GM23338 (cell line): Measurements from ENCODE around the gene CALCR. TPM values are rescaled to one million over a fixed set of nuclear protein-coding genes. Genes with fewer than 3 reads are reported as not detected.

ENCODE experiments used
- ATAC-seq: fragments of 200-7000 bp; cut with Tn5 transposase; 3 replicates; pipeline ENCODE4 v1.9.1; 2020
- DNase-seq: peaks from one replicate; pipeline ENCODE4 v3.0.0-alpha.2; 2015; ENCODE audit warnings: low spot score
- H2AFZ ChIP-seq: fragments of 200-600 bp; sonication (generic); 2 replicates; pipeline ENCODE4 v1.8.0; 2016; ENCODE audit warnings: antibody characterized with exemption, mild to moderate bottlenecking, moderate library complexity
- H3F3A ChIP-seq: fragments of 200-600 bp; sonication (generic); replicated peaks from 2 replicates; pipeline ENCODE4 v1.8.0; 2017; ENCODE audit warnings: antibody characterized with exemption, mixed run types, low read depth
- H3K27ac ChIP-seq: fragments of 200-600 bp; sonication (generic); 2 replicates; pipeline ENCODE4 v1.6.1; 2016; ENCODE audit warnings: low read depth
- H3K27me3 ChIP-seq: fragments of 200-600 bp; sonication (generic); 2 replicates; pipeline ENCODE4 v1.8.0; 2016; ENCODE audit warnings: mild to moderate bottlenecking, mixed run types, moderate library complexity; ENCODE audit not compliant: insufficient read depth
- H3K36me3 ChIP-seq: fragments of 200-600 bp; sonication (generic); 2 replicates; pipeline ENCODE4 v1.8.0; 2016; ENCODE audit warnings: mild to moderate bottlenecking; ENCODE audit not compliant: insufficient read depth
- H3K4me1 ChIP-seq: fragments of 200-600 bp; sonication (generic); 2 replicates; pipeline ENCODE4 v1.8.0; 2016; ENCODE audit warnings: mild to moderate bottlenecking, moderate library complexity; ENCODE audit not compliant: insufficient read depth
- H3K4me2 ChIP-seq: fragments of 200-600 bp; sonication (generic); 2 replicates; pipeline ENCODE4 v1.7.1; 2017; ENCODE audit warnings: mixed run types
- H3K4me3 ChIP-seq: fragments of 200-600 bp; sonication (generic); 2 replicates; pipeline ENCODE4 v1.6.1; 2016; ENCODE audit warnings: mixed run types
- H3K79me2 ChIP-seq: fragments of 200-600 bp; sonication (generic); replicated peaks from 2 replicates; pipeline ENCODE4 v1.8.0; 2017; ENCODE audit warnings: mild to moderate bottlenecking; ENCODE audit not compliant: insufficient read depth
- H3K9me2 ChIP-seq: fragments of 200-600 bp; sonication (generic); 2 replicates; pipeline ENCODE4 v1.8.0; 2017; ENCODE audit not compliant: insufficient read depth
- H4K20me1 ChIP-seq: fragments of 200-600 bp; sonication (generic); replicated peaks from 2 replicates; pipeline ENCODE4 v1.8.0; 2017; ENCODE audit warnings: mild to moderate bottlenecking; ENCODE audit not compliant: insufficient read depth
- H3K27ac Mint-ChIP-seq: 2 replicates; pipeline ENCODE4 v1.8.0; 2020; ENCODE audit warnings: inconsistent platforms, mild to moderate bottlenecking, moderate library complexity, mixed read lengths
- H3K27me3 Mint-ChIP-seq: 3 replicates; pipeline ENCODE4 v1.8.0; 2022; ENCODE audit warnings: low read depth, mild to moderate bottlenecking, moderate library complexity, mixed read lengths, inconsistent platforms; ENCODE audit not compliant: insufficient read depth, poor library complexity
- H3K36me3 Mint-ChIP-seq: 3 replicates; pipeline ENCODE4 v1.8.0; 2021; ENCODE audit warnings: low read depth, mild to moderate bottlenecking, inconsistent platforms, moderate library complexity, mixed read lengths
- H3K4me1 Mint-ChIP-seq: 3 replicates; pipeline ENCODE4 v1.8.0; 2020; ENCODE audit warnings: mild to moderate bottlenecking, inconsistent platforms, mixed read lengths
- H3K4me3 Mint-ChIP-seq: 3 replicates; pipeline ENCODE4 v1.8.0; 2021; ENCODE audit warnings: moderate library complexity, mild to moderate bottlenecking, inconsistent platforms, mixed read lengths
- H3K9me3 Mint-ChIP-seq: 3 replicates; pipeline ENCODE4 v1.8.0; 2020; ENCODE audit warnings: moderate library complexity, mild to moderate bottlenecking, inconsistent platforms, mixed read lengths
- CREB1 ChIP-seq: fragments of 250-450 bp; sonication (Bioruptor Pico); IDR thresholded peaks from 2 replicates; pipeline ENCODE4 v1.5.0; 2020; ENCODE audit warnings: low read depth, mild to moderate bottlenecking, moderate library complexity
- EZH2 ChIP-seq: fragments of 200-600 bp; sonication (generic); IDR thresholded peaks from one replicate; pipeline ENCODE4 v1.8.0; 2017; ENCODE audit warnings: antibody characterized with exemption, mild to moderate bottlenecking, low read depth; ENCODE audit not compliant: unreplicated experiment
- EZH2phosphoT487 ChIP-seq: fragments of 200-600 bp; sonication (generic); IDR thresholded peaks from one replicate; pipeline ENCODE4 v1.8.1; 2018; ENCODE audit warnings: antibody characterized with exemption; ENCODE audit not compliant: unreplicated experiment
- JUNB ChIP-seq: IDR thresholded peaks from one replicate; pipeline ENCODE4 v1.6.1; 2016; ENCODE audit warnings: antibody characterized with exemption; ENCODE audit not compliant: unreplicated experiment
- NANOG ChIP-seq: IDR thresholded peaks from 2 replicates; pipeline ENCODE4 v1.6.1; 2016; ENCODE audit warnings: antibody characterized with exemption, borderline replicate concordance
- POLR2AphosphoS5 ChIP-seq: IDR thresholded peaks from 2 replicates; pipeline ENCODE4 v1.6.1; 2016; ENCODE audit warnings: antibody characterized with exemption, low read depth
- STAT1 ChIP-seq: IDR thresholded peaks from one replicate; pipeline ENCODE4 v1.6.1; 2016; ENCODE audit warnings: antibody characterized with exemption; ENCODE audit not compliant: unreplicated experiment
- ZNF114 ChIP-seq: fragments of 250-450 bp; sonication (Bioruptor Pico); IDR thresholded peaks from 2 replicates; pipeline ENCODE4 v1.5.0; 2020; ENCODE audit warnings: mild to moderate bottlenecking, moderate library complexity
- ZNF331 ChIP-seq: fragments of 250-450 bp; sonication (Bioruptor Pico); IDR thresholded peaks from 2 replicates; pipeline ENCODE4 v1.5.0; 2020; ENCODE audit warnings: low read depth, mild to moderate bottlenecking, moderate library complexity
- polyA plus RNA-seq: library from polyadenylated mRNA; unstranded; fragments of >200 nt; fragmentation: Nextera tagmentation; extraction: Ambion mirVana; gene quantifications from 2 replicates; pipeline ENCODE4 v1.2.1, GENCODE V29; 2016
- total RNA-seq: library from RNA; depleted of rRNA; stranded (reverse); fragments of >200 nt; shearing (Covaris generic); gene quantifications from 2 replicates; pipeline ENCODE4 v1.2.3, GENCODE V29; 2014
- TF ChIP-seq, protein P1 (sequence below), 2 experiments: fragments of 200-600 bp in 1 of 2; sonication (generic) in 1 of 2; conservative IDR thresholded peaks; 2 replicates each; pipeline versions ENCODE4 v1.5.1 to v1.6.1; 2016 to 2017; ENCODE audit warnings: antibody characterized with exemption in 2 of 2, low read depth in 2 of 2, mild to moderate bottlenecking in 2 of 2, moderate library complexity in 1 of 2
- TF ChIP-seq, protein P2 (sequence below): fragments of 250-450 bp; sonication (Bioruptor Pico); IDR thresholded peaks from 2 replicates; pipeline ENCODE4 v1.5.0; 2020; ENCODE audit warnings: mild to moderate bottlenecking, moderate library complexity
- TF ChIP-seq, protein P3 (sequence below): IDR thresholded peaks from 2 replicates; pipeline ENCODE4 v1.6.1; 2016; ENCODE audit warnings: antibody characterized with exemption
- TF ChIP-seq, protein P4 (sequence below): IDR thresholded peaks from one replicate; pipeline ENCODE4 v1.6.1; 2018; ENCODE audit warnings: antibody characterized with exemption; ENCODE audit not compliant: unreplicated experiment

Gene CALCR
- total and polyA plus RNA-seq, 2 experiments from 2014 or later = 0.32 to 1.6 TPM

DNA sequence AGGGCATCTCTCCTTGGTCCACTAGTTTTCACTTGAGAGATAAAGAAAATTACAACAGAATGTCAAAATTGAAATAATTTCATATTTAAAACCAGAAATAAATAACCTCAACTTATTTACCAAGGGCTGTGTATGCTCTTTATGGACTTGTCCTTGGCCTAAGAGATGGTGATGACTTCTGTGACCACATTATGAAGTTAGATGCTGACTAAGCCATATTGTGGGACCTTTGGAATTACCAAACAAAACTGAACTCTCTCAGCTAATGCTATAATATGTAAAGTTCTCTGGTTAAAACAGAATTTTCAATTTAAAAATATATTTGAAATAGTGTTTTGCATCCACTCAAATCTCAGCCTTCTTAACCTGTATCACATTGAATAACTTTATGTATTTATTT, 38.9 kb downstream of the CALCR start:
- no peak for DNase-seq
- H3K27ac Mint-ChIP-seq = no peak overlapping the region

More for the DNA sequence above, 38.9 kb downstream of the CALCR start:
- H3K4me3 ChIP-seq = no peak overlapping the region
- Mint-ChIP-seq H3K9me3 (no peaks in the 10 kb centered on the region), H3K4me1 (peaks cover 7% of the 10 kb centered on the region), H3K36me3 (no peaks in the 10 kb centered on the region), H3K27me3 (peaks cover 3% of the 10 kb centered on the region), H3K4me3 (no peak overlapping the region)
- H3K4me1 ChIP-seq = peaks cover 10% of the 10 kb centered on the region; the same call in 1 of the 2 replicates
- no peak for TF ChIP-seq ZNF331
- no peak for TF ChIP-seq EZH2
- TF ChIP-seq ZNF114 = no peak
- TF ChIP-seq, protein P1, sequence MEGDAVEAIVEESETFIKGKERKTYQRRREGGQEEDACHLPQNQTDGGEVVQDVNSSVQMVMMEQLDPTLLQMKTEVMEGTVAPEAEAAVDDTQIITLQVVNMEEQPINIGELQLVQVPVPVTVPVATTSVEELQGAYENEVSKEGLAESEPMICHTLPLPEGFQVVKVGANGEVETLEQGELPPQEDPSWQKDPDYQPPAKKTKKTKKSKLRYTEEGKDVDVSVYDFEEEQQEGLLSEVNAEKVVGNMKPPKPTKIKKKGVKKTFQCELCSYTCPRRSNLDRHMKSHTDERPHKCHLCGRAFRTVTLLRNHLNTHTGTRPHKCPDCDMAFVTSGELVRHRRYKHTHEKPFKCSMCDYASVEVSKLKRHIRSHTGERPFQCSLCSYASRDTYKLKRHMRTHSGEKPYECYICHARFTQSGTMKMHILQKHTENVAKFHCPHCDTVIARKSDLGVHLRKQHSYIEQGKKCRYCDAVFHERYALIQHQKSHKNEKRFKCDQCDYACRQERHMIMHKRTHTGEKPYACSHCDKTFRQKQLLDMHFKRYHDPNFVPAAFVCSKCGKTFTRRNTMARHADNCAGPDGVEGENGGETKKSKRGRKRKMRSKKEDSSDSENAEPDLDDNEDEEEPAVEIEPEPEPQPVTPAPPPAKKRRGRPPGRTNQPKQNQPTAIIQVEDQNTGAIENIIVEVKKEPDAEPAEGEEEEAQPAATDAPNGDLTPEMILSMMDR (conservative IDR thresholded peaks at IDR 0.05; ENCODE audit: low read depth in 2 of 2) = no peak
- no peak for TF ChIP-seq NANOG
- no peak for TF ChIP-seq EZH2phosphoT487
- TF ChIP-seq CREB1 (CRISPR knock-in tag) = no peak
- no peak for TF ChIP-seq STAT1
- TF ChIP-seq, protein P2, sequence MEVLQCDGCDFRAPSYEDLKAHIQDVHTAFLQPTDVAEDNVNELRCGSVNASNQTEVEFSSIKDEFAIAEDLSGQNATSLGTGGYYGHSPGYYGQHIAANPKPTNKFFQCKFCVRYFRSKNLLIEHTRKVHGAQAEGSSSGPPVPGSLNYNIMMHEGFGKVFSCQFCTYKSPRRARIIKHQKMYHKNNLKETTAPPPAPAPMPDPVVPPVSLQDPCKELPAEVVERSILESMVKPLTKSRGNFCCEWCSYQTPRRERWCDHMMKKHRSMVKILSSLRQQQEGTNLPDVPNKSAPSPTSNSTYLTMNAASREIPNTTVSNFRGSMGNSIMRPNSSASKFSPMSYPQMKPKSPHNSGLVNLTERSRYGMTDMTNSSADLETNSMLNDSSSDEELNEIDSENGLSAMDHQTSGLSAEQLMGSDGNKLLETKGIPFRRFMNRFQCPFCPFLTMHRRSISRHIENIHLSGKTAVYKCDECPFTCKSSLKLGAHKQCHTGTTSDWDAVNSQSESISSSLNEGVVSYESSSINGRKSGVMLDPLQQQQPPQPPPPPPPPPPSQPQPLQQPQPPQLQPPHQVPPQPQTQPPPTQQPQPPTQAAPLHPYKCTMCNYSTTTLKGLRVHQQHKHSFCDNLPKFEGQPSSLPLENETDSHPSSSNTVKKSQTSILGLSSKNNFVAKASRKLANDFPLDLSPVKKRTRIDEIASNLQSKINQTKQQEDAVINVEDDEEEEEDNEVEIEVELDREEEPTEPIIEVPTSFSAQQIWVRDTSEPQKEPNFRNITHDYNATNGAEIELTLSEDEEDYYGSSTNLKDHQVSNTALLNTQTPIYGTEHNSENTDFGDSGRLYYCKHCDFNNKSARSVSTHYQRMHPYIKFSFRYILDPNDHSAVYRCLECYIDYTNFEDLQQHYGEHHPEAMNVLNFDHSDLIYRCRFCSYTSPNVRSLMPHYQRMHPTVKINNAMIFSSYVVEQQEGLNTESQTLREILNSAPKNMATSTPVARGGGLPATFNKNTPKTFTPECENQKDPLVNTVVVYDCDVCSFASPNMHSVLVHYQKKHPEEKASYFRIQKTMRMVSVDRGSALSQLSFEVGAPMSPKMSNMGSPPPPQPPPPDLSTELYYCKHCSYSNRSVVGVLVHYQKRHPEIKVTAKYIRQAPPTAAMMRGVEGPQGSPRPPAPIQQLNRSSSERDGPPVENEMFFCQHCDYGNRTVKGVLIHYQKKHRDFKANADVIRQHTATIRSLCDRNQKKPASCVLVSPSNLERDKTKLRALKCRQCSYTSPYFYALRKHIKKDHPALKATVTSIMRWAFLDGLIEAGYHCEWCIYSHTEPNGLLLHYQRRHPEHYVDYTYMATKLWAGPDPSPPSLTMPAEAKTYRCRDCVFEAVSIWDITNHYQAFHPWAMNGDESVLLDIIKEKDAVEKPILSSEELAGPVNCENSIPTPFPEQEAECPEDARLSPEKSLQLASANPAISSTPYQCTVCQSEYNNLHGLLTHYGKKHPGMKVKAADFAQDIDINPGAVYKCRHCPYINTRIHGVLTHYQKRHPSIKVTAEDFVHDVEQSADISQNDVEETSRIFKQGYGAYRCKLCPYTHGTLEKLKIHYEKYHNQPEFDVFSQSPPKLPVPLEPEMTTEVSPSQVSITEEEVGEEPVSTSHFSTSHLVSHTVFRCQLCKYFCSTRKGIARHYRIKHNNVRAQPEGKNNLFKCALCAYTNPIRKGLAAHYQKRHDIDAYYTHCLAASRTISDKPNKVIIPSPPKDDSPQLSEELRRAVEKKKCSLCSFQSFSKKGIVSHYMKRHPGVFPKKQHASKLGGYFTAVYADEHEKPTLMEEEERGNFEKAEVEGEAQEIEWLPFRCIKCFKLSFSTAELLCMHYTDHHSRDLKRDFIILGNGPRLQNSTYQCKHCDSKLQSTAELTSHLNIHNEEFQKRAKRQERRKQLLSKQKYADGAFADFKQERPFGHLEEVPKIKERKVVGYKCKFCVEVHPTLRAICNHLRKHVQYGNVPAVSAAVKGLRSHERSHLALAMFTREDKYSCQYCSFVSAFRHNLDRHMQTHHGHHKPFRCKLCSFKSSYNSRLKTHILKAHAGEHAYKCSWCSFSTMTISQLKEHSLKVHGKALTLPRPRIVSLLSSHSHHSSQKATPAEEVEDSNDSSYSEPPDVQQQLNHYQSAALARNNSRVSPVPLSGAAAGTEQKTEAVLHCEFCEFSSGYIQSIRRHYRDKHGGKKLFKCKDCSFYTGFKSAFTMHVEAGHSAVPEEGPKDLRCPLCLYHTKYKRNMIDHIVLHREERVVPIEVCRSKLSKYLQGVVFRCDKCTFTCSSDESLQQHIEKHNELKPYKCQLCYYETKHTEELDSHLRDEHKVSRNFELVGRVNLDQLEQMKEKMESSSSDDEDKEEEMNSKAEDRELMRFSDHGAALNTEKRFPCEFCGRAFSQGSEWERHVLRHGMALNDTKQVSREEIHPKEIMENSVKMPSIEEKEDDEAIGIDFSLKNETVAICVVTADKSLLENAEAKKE = no peak
- TF ChIP-seq, protein P3, sequence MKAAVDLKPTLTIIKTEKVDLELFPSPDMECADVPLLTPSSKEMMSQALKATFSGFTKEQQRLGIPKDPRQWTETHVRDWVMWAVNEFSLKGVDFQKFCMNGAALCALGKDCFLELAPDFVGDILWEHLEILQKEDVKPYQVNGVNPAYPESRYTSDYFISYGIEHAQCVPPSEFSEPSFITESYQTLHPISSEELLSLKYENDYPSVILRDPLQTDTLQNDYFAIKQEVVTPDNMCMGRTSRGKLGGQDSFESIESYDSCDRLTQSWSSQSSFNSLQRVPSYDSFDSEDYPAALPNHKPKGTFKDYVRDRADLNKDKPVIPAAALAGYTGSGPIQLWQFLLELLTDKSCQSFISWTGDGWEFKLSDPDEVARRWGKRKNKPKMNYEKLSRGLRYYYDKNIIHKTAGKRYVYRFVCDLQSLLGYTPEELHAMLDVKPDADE = no peak
- TF ChIP-seq, protein P4, sequence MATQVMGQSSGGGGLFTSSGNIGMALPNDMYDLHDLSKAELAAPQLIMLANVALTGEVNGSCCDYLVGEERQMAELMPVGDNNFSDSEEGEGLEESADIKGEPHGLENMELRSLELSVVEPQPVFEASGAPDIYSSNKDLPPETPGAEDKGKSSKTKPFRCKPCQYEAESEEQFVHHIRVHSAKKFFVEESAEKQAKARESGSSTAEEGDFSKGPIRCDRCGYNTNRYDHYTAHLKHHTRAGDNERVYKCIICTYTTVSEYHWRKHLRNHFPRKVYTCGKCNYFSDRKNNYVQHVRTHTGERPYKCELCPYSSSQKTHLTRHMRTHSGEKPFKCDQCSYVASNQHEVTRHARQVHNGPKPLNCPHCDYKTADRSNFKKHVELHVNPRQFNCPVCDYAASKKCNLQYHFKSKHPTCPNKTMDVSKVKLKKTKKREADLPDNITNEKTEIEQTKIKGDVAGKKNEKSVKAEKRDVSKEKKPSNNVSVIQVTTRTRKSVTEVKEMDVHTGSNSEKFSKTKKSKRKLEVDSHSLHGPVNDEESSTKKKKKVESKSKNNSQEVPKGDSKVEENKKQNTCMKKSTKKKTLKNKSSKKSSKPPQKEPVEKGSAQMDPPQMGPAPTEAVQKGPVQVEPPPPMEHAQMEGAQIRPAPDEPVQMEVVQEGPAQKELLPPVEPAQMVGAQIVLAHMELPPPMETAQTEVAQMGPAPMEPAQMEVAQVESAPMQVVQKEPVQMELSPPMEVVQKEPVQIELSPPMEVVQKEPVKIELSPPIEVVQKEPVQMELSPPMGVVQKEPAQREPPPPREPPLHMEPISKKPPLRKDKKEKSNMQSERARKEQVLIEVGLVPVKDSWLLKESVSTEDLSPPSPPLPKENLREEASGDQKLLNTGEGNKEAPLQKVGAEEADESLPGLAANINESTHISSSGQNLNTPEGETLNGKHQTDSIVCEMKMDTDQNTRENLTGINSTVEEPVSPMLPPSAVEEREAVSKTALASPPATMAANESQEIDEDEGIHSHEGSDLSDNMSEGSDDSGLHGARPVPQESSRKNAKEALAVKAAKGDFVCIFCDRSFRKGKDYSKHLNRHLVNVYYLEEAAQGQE = no peak
- TF ChIP-seq JUNB = no peak
- no peak for TF ChIP-seq POLR2AphosphoS5
- no peaks in the 10 kb centered on the region for H3K36me3 ChIP-seq
- no peaks in the 10 kb centered on the region for H3K9me2 ChIP-seq
- H3K4me2 ChIP-seq = no peak overlapping the region
- no peaks in the 10 kb centered on the region for H3F3A ChIP-seq
- no peaks in the 10 kb centered on the region for H3K79me2 ChIP-seq
- ATAC-seq = no peak
- H3K27ac ChIP-seq = no peak overlapping the region
- H4K20me1 ChIP-seq = no peaks in the 10 kb centered on the region
- no peaks in the 10 kb centered on the region for H3K27me3 ChIP-seq
- no peak overlapping the region for H2AFZ ChIP-seq
